GM19238 (cell line): ENCODE measurements around the gene NEDD4.
"Not testable (repeated sequence)": the region's sequence is repeated elsewhere in the genome, so short reads cannot be mapped to it uniquely, and the experiment has no call there.

ENCODE experiments used
- DNase-seq: peaks from one replicate; pipeline ENCODE4 v3.0.0; 2011; ENCODE audit warnings: low spot score; ENCODE audit not compliant: insufficient read length

NEDD4 gene

DNA sequence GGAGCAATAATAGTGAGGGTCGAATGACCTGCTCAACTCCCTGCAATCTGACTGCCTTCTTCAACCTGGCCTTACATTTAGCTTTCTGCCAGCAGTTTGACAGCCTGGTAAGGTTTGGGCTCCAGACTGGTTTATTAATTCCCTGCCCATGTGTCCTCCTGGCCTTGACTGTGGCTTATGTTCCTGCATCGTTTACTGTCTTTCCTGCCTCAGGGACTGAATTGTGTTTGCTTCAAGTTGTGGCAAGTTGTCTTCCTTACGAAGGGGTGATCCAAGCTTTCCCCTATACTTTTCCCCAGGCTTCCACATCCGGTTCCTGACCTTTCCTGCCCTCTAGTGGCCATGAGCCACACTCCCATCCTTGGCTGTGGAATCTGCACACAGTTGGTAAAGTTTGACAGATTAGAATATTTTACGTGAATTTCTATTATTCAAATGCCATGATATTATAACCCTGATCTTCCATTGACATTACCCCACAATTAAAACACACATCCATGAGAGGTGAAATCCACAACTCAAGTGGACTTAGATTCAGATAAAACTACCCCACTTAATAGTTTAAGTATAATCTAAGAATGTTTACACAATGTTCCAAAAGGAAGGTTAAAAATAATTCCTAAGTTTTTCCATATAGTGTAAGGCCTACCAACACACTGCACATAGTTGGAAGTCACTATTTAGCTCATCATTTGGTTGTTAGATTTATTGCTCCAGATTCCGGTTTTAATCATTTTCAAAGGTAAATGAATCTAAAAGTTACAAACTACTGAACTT, 95.7 kb downstream of the NEDD4 start:
- peak; percentile 6 for DNase-seq

DNA sequence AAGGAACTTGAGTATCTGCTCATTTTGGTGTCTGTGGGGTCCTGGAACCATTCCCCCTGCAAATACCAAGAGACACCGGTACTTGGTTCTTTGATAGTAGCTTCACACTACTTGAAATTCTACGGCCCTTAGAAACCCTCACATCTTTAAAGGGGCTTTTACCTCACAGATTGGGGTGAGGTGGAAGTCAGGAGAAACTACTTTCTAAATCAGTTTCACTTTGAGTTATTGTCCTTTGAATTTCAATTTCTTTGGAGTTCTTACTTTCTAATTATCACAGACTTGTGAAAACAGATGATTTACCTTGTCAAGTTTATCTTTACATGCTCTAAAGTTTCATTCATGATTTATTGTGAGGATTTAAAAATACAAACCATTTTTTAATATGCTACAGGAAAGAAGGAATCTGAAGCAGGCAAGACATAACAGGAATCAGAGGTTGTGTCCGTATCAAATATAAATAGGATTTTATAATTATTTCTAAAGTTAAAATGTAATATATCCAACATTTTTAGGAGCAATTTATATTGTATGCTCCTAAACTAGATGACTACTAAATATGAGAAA, 98.9 kb downstream of the NEDD4 start:
- DNase-seq, result no peak

DNA sequence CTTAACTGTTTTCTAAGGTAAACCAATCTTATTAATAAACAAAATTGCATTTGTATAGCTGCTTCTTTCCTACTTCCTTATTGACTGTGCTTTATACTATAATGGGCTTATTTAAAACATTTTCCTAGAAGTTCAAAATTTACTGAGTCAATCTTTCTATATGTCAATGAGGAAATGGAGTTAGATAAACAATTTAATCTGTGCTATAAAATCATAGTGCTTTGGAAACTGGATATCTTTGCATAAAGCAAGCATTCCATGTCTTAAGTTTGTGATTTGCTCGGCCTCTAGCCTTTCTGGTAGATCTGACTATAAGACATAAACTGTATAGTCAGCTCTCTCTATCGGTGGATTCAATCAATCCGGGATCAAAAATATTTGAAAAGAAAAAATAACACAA, 99.6 kb downstream of the NEDD4 start:
- no peak for DNase-seq

DNA sequence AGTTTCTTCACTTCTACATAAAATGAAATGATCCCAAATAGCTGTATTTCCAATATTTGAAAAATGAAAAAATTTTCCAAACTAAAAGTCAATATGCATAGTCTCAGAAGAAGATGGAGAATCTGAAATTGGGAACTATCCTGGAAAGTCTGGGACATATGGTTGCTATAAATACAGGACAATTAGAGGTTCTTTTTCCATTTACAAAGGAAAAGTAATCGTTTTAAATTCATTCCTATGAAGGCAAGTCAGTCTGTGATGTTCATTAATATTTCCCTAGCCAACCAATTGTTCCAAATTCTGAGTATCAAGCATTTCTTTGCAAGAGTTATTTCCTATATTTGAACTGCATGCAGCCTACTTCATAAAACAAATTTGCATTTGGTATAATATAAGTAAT, 102.2 kb downstream of the NEDD4 start:
- DNase-seq, result no peak

DNA sequence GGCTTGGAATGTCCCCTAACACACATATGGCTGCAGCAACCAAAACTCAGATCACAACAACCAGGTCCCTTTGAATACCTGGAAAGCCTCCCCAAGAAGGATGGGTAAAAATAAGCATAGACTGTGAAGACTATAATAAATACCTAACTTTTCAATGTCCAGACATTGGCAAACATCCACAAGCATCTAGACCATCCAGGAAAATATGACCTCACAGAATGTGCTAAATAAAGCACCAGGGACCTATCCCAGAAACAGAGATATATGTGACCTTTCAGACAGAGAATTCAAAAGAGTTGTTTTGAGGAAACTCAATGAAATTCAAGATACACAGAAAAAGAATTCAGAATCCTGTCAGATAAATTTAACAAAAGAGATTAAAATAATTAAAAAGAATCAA, 109.2 kb downstream of the NEDD4 start:
- no peak for DNase-seq

DNA sequence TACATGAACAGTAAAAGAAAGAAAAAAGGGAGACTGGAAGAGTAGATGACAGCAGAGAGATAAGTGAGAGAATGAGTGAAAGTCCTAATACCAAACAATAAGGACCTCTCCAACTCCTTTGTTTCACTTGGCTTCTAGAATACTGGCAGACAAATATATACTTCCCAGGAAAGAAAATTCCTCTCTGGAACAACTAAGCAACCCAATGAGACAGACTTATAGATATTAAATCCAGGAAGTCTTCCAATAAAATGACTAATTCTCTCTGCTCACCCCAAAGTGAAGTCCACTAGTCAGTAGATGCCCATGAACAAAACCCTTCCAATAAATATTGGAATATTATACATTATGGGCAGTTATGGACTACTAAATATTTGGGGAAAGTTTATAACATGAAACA, 114.2 kb downstream of the NEDD4 start:
- DNase-seq, result no peak

DNA sequence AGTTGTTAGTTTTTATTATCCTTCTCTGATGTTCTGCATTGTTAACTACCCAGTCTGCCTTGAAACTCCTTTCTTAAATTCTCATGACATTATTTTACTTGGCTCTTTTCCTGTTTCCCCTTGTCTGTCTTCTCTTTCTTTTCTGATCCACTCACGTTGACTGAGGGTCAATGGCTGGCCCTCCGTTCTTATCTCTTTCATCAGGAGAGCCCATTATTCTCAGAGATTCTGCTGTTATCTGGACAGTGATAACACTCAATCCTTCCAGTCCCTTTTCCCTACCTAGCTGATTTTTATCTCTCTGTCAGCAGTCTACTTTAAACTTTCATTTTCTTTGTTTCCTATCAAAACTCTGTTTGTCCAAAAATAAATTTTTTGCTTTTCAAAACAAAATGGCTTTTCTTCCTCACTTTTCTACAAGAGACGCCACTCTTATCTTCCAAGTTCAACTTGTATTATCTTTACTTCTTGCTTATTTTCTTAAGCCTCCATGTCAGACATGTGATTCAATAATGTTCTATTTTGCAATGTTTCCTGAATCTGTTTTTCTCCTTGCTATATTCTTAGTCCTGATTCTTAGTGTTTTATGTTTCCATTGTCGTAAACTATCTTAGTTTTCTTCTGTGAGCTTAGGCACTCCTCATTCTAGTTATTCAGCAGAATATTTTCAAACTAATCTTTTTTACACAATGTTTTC, 120.2 kb downstream of the NEDD4 start:
- DNase-seq, result no peak

DNA sequence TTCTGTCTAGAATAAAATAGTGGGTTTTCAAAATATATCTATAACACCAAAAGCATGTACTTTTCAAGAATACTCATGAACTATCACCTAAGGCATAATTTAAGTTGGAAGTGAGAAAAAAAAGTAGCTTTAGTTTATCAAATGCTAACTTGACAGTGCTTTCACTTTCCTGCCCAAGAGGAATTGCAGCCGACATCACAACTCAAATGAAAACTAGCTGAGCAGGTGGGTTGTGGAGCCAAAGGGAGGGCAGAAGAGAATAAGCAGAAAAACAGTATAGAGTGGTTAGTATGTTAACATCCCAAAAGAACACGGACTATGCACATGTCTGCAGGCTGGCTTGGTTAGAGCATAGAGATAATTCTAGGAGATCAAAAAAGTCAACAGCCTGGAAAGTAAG, 120.9 kb downstream of the NEDD4 start:
- DNase-seq, result no peak

DNA sequence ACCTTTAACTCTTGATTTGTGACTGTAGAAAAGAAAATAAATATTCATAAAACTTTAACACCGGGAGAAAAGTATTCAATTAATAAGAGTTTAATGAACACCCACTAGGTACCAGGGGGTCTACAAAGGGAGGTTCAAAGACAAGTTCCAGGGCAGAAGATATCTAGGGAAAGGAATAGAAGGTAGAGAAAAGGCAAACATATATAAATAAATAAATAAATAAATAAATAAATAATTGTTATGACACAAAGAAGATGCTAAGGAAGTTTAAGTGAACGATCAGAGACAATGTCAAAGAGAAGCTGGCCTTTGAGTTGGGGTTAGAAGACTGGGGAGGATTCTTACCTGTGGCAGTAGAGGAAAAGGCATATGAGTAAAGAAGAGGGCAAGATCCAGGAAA, 123.8 kb downstream of the NEDD4 start:
- DNase-seq, result no peak

DNA sequence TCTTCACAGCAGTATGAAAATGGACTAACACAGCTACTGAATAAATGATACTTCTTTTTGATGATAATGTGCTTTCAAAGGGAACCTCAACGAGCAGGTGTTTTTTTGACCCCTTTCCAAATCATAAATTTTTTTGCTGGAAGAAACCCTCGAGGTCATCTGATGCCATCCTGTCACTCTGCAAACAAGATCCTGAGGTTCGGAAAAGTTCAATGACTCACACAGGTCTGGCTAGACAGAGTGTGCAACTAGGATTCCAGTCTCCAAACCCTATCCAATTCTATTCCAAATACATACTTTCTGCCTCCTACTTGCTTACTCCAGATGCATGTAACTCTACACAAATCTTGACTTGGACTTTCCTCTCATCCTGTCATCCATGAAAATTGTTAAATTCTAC, 124.7 kb downstream of the NEDD4 start:
- no peak for DNase-seq

DNA sequence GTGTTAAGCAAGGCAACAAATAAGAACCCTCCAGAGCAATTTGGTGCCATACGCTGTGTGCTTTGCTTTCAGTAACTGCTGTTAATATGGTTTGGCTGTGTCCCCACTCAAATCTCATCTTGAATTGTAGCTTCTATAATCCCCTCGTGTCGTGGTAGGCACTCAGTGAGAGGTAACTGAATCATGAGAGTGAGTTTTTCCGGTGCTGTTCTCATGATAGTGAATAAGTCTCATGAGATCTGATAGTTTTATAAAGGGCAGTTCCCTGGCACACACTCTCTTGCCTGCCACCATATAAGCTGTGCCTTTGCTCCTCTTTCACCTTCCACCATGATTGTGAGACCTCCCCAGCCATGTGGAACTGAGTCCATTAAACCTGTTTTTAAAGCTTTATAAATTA, 125.1 kb downstream of the NEDD4 start:
- not testable (repeated sequence) for DNase-seq

DNA sequence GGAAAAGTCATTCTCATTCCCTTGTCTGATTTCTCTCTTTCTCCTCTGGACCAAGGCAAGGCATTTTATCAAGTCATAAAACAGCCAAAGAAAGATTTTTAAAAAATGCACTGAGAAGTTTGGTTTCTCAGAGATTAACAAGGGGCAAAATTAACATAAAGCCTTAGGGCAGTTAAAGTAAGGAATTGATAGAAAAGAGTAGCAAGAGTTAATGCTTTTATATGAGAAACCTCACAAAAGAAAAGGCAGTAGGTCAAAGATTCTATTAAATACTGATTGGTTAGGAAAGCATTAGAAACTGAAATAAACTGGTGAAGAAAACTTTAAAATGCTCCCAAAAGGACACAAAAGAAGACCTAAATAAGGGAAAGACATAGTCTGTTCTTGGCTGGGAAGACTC, 129.5 kb downstream of the NEDD4 start:
- no peak for DNase-seq

DNA sequence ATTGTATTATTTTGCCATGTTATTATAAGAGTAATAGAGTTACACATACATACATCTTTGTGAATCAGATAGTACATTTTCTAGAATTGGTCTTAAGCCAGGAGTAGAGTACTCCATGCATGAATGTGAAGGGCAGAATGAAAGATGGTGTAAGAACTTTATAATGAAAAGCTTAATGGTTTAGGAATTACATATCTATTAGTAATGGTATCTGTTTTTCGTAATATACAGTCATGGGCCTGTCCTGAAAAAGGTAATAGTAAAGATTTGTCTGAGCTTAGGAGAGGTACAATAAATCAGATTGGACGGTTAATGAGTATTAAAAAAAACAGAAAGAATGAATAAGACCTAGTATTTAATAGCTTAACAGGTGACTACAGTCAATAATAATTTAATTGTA, 132.3 kb downstream of the NEDD4 start:
- no peak for DNase-seq

DNA sequence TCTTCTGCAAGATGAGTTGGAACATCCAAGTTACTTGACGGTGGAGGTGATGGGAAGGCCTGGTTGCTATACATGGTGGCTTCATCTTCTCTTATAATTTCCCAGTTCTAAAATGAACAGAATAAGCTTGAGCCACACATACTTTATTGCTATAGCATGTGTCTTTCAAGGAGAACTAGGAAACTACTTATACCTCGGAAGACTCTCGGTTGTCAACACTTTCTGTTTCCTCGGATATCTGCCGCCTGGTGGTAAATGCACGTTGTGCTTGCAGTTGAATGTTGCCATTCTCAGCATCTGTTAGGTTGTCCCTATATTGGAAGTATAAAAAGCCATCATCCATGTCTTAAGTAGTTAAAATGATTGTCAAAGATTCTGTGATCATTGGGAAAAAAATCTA, 132.9 kb downstream of the NEDD4 start:
- no peak for DNase-seq

DNA sequence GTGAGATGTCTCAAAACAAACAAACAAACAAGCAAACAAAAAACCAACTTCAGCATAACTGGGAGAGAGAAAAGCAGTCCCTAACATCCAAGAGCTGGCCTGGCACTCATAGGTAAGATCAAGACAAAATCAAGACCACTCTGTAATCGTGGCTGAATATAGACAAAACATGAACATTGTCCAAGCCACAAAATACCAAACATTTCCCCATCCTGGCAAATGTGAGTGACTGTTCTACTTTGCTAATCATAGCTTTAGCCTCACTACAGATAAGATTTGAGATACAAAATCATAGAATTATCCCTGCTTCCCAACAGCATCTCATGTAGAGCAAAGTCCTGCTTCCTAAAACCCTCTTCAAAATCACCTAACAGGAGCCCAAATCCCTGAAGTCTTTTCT, 133.7 kb downstream of the NEDD4 start:
- DNase-seq, result no peak

DNA sequence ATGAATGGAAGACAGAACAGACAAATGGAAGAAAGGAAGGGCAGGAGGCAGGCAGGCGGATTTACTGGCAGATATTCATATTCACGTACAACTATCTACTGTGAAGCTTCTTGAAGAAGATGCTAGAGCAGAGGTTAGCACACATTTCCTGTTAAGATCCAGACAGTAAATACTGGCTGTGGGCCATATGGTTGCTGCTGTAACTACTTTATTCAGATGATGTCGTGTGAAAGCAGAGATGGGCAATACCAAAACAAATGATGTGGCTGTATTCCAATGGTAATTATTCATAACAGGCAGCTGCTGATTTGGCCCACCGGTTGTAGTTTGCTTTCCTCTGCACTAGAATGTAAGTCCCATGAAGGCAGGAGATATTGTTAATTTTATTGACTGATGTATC, 134.8 kb downstream of the NEDD4 start:
- no peak for DNase-seq

DNA sequence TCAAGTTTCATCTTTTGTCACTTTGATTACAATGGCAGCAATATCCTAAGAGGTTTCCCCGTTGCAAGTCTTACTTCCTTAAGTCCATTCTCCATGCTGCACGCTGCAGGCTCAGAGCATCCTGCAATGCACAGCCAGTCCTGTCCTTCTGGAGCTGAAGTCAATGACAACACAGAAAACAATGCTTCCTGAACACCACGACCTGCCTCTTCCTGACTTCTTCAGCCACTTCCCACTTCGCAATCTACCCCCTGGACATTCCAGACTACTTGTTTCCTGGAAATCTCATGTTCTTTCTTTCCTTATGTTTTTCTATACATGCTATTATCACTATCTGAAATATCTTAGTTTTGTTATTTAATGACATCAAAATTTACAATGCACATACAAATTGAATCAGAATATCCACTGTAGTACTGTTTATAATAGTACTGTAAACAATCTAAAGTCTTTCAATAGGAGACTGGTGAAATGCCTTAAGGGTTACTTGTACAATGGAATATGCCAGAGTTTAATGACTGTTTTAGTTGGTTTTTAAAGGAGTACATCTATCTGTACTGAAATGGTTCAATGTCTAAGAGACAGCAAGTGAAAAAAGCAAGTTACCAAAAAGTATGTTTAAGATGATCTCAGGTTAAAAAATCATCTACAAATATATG, 136.8 kb downstream of the NEDD4 start:
- DNase-seq, result no peak

DNA sequence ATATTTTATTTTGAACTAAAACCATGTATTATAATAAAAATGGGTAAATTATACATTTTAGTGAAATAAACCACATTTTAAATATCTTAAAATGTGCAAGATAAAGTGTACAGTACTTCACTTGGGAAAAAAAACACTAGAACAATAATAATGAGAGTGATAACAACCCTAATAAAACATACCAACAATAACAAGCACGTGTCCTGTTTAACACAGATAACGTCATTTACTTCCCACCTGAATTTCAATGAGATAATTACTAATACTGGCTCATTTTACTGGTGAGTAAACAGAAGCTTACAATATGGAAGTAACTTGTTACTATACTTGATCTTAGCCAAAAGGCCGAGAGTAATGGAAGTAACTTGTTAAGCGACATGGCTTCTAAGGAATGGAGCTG, 140.3 kb downstream of the NEDD4 start:
- DNase-seq, result no peak

DNA sequence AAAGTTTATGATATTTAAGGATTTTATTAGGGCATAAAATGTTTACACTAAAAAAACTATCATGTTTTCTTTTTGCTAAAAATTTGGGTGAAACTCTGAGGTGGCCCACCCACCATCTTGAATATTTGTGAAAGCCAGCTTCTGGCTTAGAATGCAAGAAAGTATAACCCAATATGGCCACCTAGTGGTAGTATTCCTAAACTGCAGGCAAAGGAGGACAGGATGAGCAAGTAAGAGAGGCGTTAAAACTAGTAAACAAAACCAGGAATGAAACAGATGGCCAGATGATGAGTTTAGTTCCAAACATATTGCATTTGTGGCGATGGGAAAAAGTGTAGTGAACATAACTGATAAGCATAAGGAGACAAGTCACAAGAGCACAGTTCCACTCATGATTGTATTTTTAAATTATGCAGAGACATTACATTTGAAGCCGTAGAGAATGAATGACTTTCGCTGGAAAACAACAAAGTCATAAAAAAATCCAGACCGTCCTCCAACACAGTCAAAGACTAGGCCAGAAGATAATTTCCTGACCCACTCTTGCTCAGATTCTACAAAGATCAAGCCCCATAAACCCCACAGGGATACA, 147.2 kb downstream of the NEDD4 start:
- peak; percentile 40 for DNase-seq

DNA sequence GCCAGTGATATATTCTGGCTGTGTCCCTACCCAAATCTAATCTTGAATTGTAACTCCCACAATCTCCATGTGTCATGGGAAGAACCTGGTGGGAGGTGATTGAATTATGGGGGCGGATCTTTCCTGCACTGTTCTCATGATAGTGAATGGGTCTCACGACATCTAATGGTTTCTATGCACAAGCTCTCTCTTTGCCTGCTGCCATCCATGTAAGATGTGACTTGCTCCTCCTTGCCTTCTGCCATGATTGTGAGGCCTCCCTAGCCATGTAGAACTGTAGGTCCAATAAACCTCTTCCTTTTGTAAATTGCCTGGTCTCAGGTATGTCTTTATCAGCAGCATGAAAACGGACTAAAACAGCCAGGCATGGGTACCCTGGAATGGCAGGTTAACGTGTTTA, 150.5 kb downstream of the NEDD4 start:
- DNase-seq, result not testable (repeated sequence)

DNA sequence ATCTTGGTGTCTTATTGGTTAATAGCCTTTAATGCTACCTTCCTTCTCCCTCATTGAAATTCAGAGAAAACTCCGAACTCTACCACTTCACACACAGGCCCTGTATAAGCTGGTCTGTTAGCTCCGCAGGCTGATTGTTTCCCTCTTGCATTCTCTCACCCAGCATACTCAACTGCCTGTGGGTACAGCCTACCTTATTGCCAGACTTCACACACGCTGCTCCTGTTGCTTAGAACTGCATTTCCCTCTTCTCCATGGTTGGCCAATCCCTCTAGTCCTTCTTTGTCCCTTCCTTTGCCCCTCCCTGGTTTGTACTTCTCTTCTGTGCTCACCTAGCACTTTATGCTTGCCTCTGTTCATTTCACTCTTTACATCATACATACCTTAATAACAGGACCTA, 157.5 kb downstream of the NEDD4 start:
- DNase-seq, result no peak

DNA sequence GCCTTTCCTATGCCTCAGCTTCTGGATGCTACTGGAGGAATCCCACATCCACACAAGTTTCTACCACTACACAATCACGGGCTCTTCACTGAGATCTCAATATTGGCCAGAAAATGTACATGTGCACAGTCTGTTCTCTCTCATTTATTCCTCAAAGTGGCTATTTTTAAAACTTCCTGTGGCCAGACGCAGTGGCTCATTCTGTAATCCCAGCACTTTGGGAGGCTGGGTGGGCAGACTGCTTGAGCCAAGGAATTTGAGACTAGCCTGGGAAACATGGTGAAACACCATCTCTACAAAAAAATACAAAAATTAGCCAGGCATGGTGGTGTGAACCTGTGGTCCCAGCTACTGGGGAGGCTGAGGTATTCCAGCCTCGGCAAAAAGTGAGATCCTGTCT, 159.1 kb downstream of the NEDD4 start:
- DNase-seq, result no peak
